ENCODE measurements around the gene CNTN3.

- no peak for TF ChIP-seq CTCF (conservative IDR thresholded peaks at IDR 0.05; ENCODE audit: low read length)
- TF ChIP-seq EZH2phosphoT487 (IDR thresholded peaks at IDR 0.05; ENCODE audit: borderline replicate concordance, low read depth, low read length) = no peak
These were observed 14.9 kb downstream of the CNTN3 start for GRCh38 chr3:74599564-74599963.

Measured in OCI-LY7 (cell line).